GM18870 (cell line): ENCODE results near the gene SDR39U1.
A peak's percentile ranks its signal among the peaks of the same experiment; 100 is the strongest.

Experiments used
- ATAC-seq: cut with Tn5 transposase; IDR thresholded peaks from one replicate; pipeline ENCODE4 v1.9.1; 2021; ENCODE audit warnings: moderate library complexity; ENCODE audit not compliant: unreplicated experiment

SDR39U1 gene

GRCh38 chr14:24430143-24430681 is 12.4 kb downstream of the SDR39U1 start:
- ATAC-seq, result peak; percentile 34

- peak; percentile 83 for ATAC-seq
Measured at GRCh38 chr14:24429395-24430142, 13.0 kb downstream of the SDR39U1 start, which contains the start of the genes CBLN3 and KHNYN. Gene CBLN3, minus strand, starts transcription at chr14:24429668. Its CDS starts 614 bp downstream, at chr14:24429054. Gene KHNYN, plus strand, starts transcription at chr14:24429954. Its CDS starts 777 bp downstream, at chr14:24430731.

- ATAC-seq, result no peak
Measured at GRCh38 chr14:24428628-24429394, 13.8 kb downstream of the SDR39U1 start.

GRCh38 chr14:24427537-24428508 is 14.8 kb downstream of the SDR39U1 start:
- no peak for ATAC-seq

GRCh38 chr14:24426912-24427536 is 15.6 kb downstream of the SDR39U1 start:
- ATAC-seq, result no peak

GRCh38 chr14:24426150-24426911 is 16.2 kb downstream of the SDR39U1 start:
- ATAC-seq, result no peak

- ATAC-seq, result no peak
Measured at GRCh38 chr14:24425704-24426103, 16.9 kb downstream of the SDR39U1 start.

- no peak for ATAC-seq
Measured at GRCh38 chr14:24422694-24423601, 19.6 kb downstream of the SDR39U1 start.

- no peak for ATAC-seq
Measured at GRCh38 chr14:24422261-24422660, 20.3 kb downstream of the SDR39U1 start.

- ATAC-seq, result no peak
Measured at GRCh38 chr14:24418492-24418873, 24.1 kb downstream of the SDR39U1 start.

GRCh38 chr14:24417832-24418491 is 24.6 kb downstream of the SDR39U1 start:
- ATAC-seq, result no peak

GRCh38 chr14:24416932-24417619 is 25.5 kb downstream of the SDR39U1 start:
- ATAC-seq, result no peak

- no peak for ATAC-seq
Measured at GRCh38 chr14:24416254-24416931, 26.2 kb downstream of the SDR39U1 start.

- ATAC-seq, result no peak
Measured at GRCh38 chr14:24415421-24416253, 26.9 kb downstream of the SDR39U1 start.

GRCh38 chr14:24414732-24415420 is 27.7 kb downstream of the SDR39U1 start:
- ATAC-seq, result no peak
